K562 (cell line): ENCODE results near the gene ARFGAP3. TPM values are rescaled to one million over a fixed set of nuclear protein-coding genes. Genes with fewer than 3 reads are reported as not detected.
A peak's percentile ranks its signal among the peaks of the same experiment; 100 is the strongest.

Experiments used
- ATAC-seq: fragments of 200-7000 bp; cut with Tn5 transposase; 3 replicates; pipeline ENCODE4 v1.9.1; 2020; ENCODE audit warnings: moderate library complexity
- BruUV-seq: library from RNA; stranded (reverse); fragments of 400-500 nt; replicated peaks from 2 replicates; lab custom pipeline; 2021; lab: Mats Ljungman, UMichigan
- CTCF ChIA-PET: fragments of 300-600 bp; formaldehyde crosslinking; extraction: SDS; loops from one replicate; lab custom pipeline; 2021; ENCODE audit warnings: low intra/inter-chr PET ratio; lab: Yijun Ruan, JAX
- POLR2A ChIA-PET: fragments of 300-600, 350-650 bp; sonication (Branson Sonifier 250); formaldehyde crosslinking; extraction: SDS; loops from one replicate; lab custom pipeline; 2021; ENCODE audit warnings: antibody characterized with exemption, inconsistent platforms; lab: Yijun Ruan, JAX
- DNase-seq, 4 experiments: peaks; one replicate each; pipeline versions ENCODE4 v3.0.0 to v3.0.0-alpha.2; 2011 to 2018; ENCODE audit warnings: low spot score in 3 of 4, mixed read lengths in 3 of 4; ENCODE audit errors: extremely low read depth in 1 of 4
- FAIRE-seq: peaks from 2 replicates; lab custom pipeline; 2011; peaks lifted over from hg19 to GRCh38; lab: Jason Lieb, UNC
- H2AFZ ChIP-seq: 2 replicates; pipeline ENCODE4 v1.6.0; 2011; ENCODE audit warnings: low read depth, low read length, control low read depth, inconsistent platforms
- H3K27ac ChIP-seq: fragments of 200-600 bp; 3 replicates; pipeline ENCODE4 v1.8.0; 2011; ENCODE audit warnings: low read depth, mild to moderate bottlenecking, control low read depth, inconsistent platforms, low read length, moderate library complexity, mixed read lengths; ENCODE audit errors: extremely low read depth
- H3K27me3 ChIP-seq, 2 experiments: fragments of 300-600 bp in 1 of 2; 2 replicates in 1 of 2; 3 replicates in 1 of 2; pipeline versions ENCODE4 v1.6.0 to v1.8.0; 2011; ENCODE audit warnings: inconsistent platforms in 2 of 2, low read length in 2 of 2, mild to moderate bottlenecking in 1 of 2, mixed read lengths in 1 of 2, moderate library complexity in 1 of 2; ENCODE audit not compliant: control insufficient read depth in 2 of 2, insufficient read depth in 2 of 2
- H3K36me3 ChIP-seq: fragments of 300-600 bp; 3 replicates; pipeline ENCODE4 v1.8.0; 2011; ENCODE audit warnings: mild to moderate bottlenecking, low read length, inconsistent platforms; ENCODE audit not compliant: control insufficient read depth, insufficient read depth
- H3K4me1 ChIP-seq, 2 experiments: fragments of 200-600 bp in 1 of 2; replicated peaks in 1 of 2; 2 replicates in 1 of 2; 3 replicates in 1 of 2; pipeline versions ENCODE4 v1.5.1 to v1.8.0; 2011; ENCODE audit warnings: inconsistent platforms in 2 of 2, low read length in 2 of 2, mild to moderate bottlenecking in 1 of 2, mixed read lengths in 1 of 2, moderate library complexity in 1 of 2; ENCODE audit not compliant: control insufficient read depth in 2 of 2, insufficient read depth in 2 of 2
- H3K4me2 ChIP-seq: 2 replicates; pipeline ENCODE4 v1.6.1; 2011; ENCODE audit warnings: low read length, control low read depth, inconsistent platforms, mixed read lengths; ENCODE audit not compliant: insufficient read depth
- H3K4me3 ChIP-seq: fragments of 200-600 bp; sonication (generic), shearing (Covaris generic); 2 replicates; pipeline ENCODE4 v1.5.1; 2016; ENCODE audit warnings: control low read depth, inconsistent platforms
- H3K79me2 ChIP-seq: fragments of 200-600 bp; 3 replicates; pipeline ENCODE4 v1.8.0; 2011; ENCODE audit warnings: low read length, inconsistent platforms; ENCODE audit not compliant: control insufficient read depth, insufficient read depth
- H3K9ac ChIP-seq, 2 experiments: 2 replicates each; pipeline versions ENCODE4 v1.6.0 to v1.6.1; 2011; ENCODE audit warnings: low read depth in 2 of 2, low read length in 2 of 2, control low read depth in 1 of 2, inconsistent platforms in 1 of 2, mild to moderate bottlenecking in 1 of 2, mixed read lengths in 1 of 2; ENCODE audit not compliant: insufficient read depth in 1 of 2
- H3K9me1 ChIP-seq: one replicate; pipeline ENCODE4 v1.6.0; 2011; ENCODE audit warnings: inconsistent platforms, mild to moderate bottlenecking, low read length, moderate library complexity; ENCODE audit not compliant: control insufficient read depth, insufficient read depth
- H3K9me3 ChIP-seq: replicated peaks from 2 replicates; pipeline ENCODE4 v1.5.1; 2011; ENCODE audit warnings: low read depth, low read length, inconsistent platforms; ENCODE audit not compliant: control insufficient read depth, insufficient read depth
- H4K20me1 ChIP-seq: replicated peaks from 2 replicates; pipeline ENCODE4 v1.6.1; 2011; ENCODE audit warnings: low read length, inconsistent platforms, mixed read lengths; ENCODE audit not compliant: control insufficient read depth, insufficient read depth
- BCOR ChIP-seq: fragments of 450-650 bp; IDR thresholded peaks from 2 replicates; pipeline ENCODE4 v1.6.1; 2016
- KDM1A ChIP-seq, 2 experiments: fragments of 450-650 bp; IDR thresholded peaks; 2 replicates each; pipeline ENCODE4 v1.6.1; 2016; ENCODE audit warnings: mild to moderate bottlenecking in 2 of 2
- RAD51 ChIP-seq: fragments of 450-650 bp; IDR thresholded peaks from 2 replicates; pipeline ENCODE4 v1.7.1; 2016; ENCODE audit warnings: low read depth, mild to moderate bottlenecking, borderline replicate concordance
- RBM25 ChIP-seq: fragments of 200-400 bp; formaldehyde crosslinking; IDR thresholded peaks from 2 replicates; pipeline ENCODE4 v1.6.1; 2018; ENCODE audit warnings: low read length, low read depth, moderate library complexity; ENCODE audit not compliant: severe bottlenecking
- SIN3B ChIP-seq: fragments of 450-650 bp; IDR thresholded peaks from 2 replicates; pipeline ENCODE4 v1.6.1; 2017; ENCODE audit warnings: low read depth, mild to moderate bottlenecking, moderate library complexity
- SMAD4 ChIP-seq: fragments of 250-450 bp; sonication (Bioruptor Pico); conservative IDR thresholded peaks from 2 replicates; pipeline ENCODE4 v1.8.0; 2021; ENCODE audit warnings: inconsistent platforms, mild to moderate bottlenecking, moderate library complexity
- ZBED1 ChIP-seq: IDR thresholded peaks from 2 replicates; pipeline ENCODE4 v1.6.1; 2014
- WGBS: fragments of 100-300 bp; shearing (Covaris generic); methylation state at CpG from one replicate; pipeline ENCODE4 v1.1.6; 2016; ENCODE audit warnings: low coverage, mixed read lengths; ENCODE audit not compliant: insufficient coverage; ENCODE audit errors: missing lambda C conversion rate; 5-methylcytosine and 5-hydroxymethylcytosine counted together
- in situ Hi-C: fragments of 300-500 bp; cut with MboI; formaldehyde crosslinking; loops from 4 replicates; pipeline ENCODE4 v1.15.0; 2018; ENCODE audit warnings: inconsistent platforms, mixed read lengths
- intact Hi-C: fragments of 100-400 bp; cut with micrococcal nuclease; formaldehyde crosslinking; loops from 2 replicates; pipeline ENCODE4 v1.14.2; 2022
- polyA plus RNA-seq, 8 experiments: library from polyadenylated mRNA; depleted of rRNA in 4 of 8; stranded (reverse) in 5 of 8; unstranded in 3 of 8; fragments of >200 nt; fragmentation: Nextera tagmentation in 2 of 8; fragmentation: Illumina TruSeq in 1 of 8; extraction: Ambion mirVana in 2 of 8; extraction: Trizol in 1 of 8; gene quantifications; 2 replicates each; pipeline versions ENCODE4 v1.2.1 to v1.2.3, GENCODE V29; 2011 to 2014; ENCODE audit warnings: inconsistent platforms in 1 of 8, missing spikeins in 1 of 8
- total RNA-seq, 7 experiments: library from RNA; depleted of rRNA in 6 of 7; stranded (reverse); fragments of >200 nt in 6 of 7; fragmentation: Illumina TruSeq in 2 of 7; extraction: Trizol in 2 of 7; gene quantifications; 2 replicates each; pipeline versions ENCODE4 v1.2.1 to v1.2.3, GENCODE V29; 2011 to 2021; ENCODE audit warnings: low replicate concordance in 1 of 7
- TF ChIP-seq, protein P1 (sequence below): fragments of 250-450 bp; sonication (Bioruptor Pico); IDR thresholded peaks from 2 replicates; pipeline ENCODE4 v1.5.0; 2020; ENCODE audit warnings: mild to moderate bottlenecking
- TF ChIP-seq, protein P2 (sequence below): fragments of 250-450 bp; sonication (Bioruptor Pico); IDR thresholded peaks from 2 replicates; pipeline ENCODE4 v1.8.0; 2022; ENCODE audit warnings: moderate library complexity, mild to moderate bottlenecking, inconsistent platforms

ARFGAP3 gene
- total and polyA plus RNA-seq, 9 of the 15 experiments (the other 6 are each of a cell fraction or from before 2014, with no cell fraction given) = 14.2 to 31.9 (median 22.7) TPM

DNA sequence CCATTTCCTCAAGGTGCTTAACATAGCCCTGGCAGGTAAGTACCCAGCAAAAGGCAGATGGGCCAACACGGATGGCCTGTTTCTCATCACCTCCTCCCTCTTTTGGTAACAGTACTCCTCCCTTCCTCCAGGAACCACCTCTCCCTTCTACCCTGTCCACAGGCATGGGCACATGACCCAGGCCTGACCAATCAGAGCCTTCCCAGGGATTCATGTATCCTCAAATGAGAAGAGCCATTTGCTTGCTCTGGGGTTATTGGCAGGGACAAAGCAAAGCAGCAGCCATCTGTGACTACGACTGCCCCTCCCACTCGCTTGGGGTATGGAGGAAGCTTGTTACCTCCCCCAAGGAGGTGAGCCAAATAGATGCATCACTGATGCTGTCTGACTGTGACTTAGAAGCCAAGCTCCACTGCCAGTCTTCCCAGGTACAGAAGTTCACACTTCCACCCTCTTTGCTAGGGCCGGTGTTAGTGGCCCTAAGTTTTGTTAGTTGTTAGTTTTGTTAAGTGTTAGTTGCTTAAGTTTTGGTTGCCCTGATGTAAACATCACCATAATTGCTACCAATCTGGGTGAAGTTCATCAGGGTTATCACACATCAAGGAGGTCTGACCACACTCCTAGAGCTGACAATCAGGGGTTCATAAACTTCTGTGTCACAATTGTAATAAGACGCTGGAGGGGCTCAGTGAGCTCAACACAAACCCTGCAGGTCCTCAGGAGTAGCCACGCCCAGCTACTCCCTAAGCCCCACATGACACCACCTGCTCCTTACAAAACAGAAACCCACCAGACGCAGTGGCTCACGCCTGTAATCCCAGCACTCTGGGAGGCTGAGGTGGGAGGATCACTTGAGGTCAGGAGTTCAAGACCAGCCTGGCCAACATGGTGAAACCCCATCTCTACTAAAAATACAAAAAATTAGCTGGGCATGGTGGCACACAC, 57.3 kb downstream of the ARFGAP3 start (continued):
- TF ChIP-seq, protein P1, sequence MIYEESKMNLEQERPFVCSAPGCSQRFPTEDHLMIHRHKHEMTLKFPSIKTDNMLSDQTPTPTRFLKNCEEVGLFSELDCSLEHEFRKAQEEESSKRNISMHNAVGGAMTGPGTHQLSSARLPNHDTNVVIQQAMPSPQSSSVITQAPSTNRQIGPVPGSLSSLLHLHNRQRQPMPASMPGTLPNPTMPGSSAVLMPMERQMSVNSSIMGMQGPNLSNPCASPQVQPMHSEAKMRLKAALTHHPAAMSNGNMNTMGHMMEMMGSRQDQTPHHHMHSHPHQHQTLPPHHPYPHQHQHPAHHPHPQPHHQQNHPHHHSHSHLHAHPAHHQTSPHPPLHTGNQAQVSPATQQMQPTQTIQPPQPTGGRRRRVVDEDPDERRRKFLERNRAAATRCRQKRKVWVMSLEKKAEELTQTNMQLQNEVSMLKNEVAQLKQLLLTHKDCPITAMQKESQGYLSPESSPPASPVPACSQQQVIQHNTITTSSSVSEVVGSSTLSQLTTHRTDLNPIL (CRISPR knock-in tag) = no peak
- TF ChIP-seq ZBED1 (no peak), KDM1A (IDR thresholded peaks at IDR 0.05) (0 out of 4 replicates have a peak, but pooled peaks of 1 of the 2 experiments have one; percentile 7), SIN3B (no peak), BCOR (0 out of 2 replicates have a peak, but pooled peaks have one; percentile 12), RAD51 (peak; percentile 71)
- TF ChIP-seq, protein P2, sequence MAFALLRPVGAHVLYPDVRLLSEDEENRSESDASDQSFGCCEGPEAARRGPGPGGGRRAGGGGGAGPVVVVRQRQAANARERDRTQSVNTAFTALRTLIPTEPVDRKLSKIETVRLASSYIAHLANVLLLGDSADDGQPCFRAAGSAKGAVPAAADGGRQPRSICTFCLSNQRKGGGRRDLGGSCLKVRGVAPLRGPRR (CRISPR knock-in tag) = no peak

DNA sequence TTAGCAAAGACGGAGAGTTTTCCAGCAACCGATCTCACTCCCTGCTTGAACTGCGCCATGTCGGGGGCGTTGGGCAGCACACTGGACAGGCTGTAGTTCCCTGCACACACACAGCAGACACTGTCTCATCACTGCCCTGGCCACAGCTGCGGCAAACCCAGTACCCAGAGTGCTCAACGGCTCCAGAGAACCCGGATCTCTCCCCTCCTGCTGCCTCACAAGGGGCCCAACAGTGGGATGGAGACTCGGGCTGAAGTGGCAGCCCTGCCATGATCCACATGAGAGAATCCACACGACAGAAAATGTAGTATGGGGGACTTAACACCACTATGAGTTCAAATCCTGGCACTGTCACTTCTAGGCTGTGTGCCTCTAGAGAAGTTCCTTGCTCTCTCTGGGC, 58.0 kb downstream of the ARFGAP3 start:
- TF ChIP-seq RBM25 (peak; percentile 49), SMAD4 (CRISPR knock-in tag) (no peak)
- H3K4me3 ChIP-seq = no peak overlapping the region
- intact Hi-C loops = no loop called here
- H3K27ac ChIP-seq = no peak overlapping the region
- no peaks in the 10 kb centered on the region; a peak in 2 of 5 replicates for H3K4me1 ChIP-seq
- H3K9me3 ChIP-seq = no peaks in the 10 kb centered on the region
- BruUV-seq = no TSS peak
- peak overlapping the region in 1 of 2 experiments; percentile 26; a peak in 1 of 4 replicates for H3K9ac ChIP-seq
- ChIA-PET CTCF (no interaction called here), POLR2A (no interaction called here)
- no peaks in the 10 kb centered on the region for H3K9me1 ChIP-seq
- no peaks in the 10 kb centered on the region for H4K20me1 ChIP-seq
- H3K27me3 ChIP-seq = no peaks in the 10 kb centered on the region
- DNase-seq = no peak
- ATAC-seq = no peak
- no peak for FAIRE-seq
- WGBS = 82% methylated on average over 3 of the region's 10 CpGs
- H2AFZ ChIP-seq = no peak overlapping the region
- H3K4me2 ChIP-seq = no peak overlapping the region
- 0 out of 3 replicates have a peak, but pooled peaks cover 2% of the 10 kb centered on the region for H3K36me3 ChIP-seq
- in situ Hi-C loops = no loop called here
- no peaks in the 10 kb centered on the region for H3K79me2 ChIP-seq
